HG02571 (cell line): ENCODE data around the gene TMEM181.
"Not testable (repeated sequence)": the region's sequence is repeated elsewhere in the genome, so short reads cannot be mapped to it uniquely, and the experiment has no call there.

ENCODE experiments used
- ATAC-seq: cut with Tn5 transposase; IDR thresholded peaks from one replicate; pipeline ENCODE4 v1.9.1; 2021; ENCODE audit warnings: mild to moderate bottlenecking, moderate library complexity; ENCODE audit not compliant: unreplicated experiment

Gene TMEM181

DNA sequence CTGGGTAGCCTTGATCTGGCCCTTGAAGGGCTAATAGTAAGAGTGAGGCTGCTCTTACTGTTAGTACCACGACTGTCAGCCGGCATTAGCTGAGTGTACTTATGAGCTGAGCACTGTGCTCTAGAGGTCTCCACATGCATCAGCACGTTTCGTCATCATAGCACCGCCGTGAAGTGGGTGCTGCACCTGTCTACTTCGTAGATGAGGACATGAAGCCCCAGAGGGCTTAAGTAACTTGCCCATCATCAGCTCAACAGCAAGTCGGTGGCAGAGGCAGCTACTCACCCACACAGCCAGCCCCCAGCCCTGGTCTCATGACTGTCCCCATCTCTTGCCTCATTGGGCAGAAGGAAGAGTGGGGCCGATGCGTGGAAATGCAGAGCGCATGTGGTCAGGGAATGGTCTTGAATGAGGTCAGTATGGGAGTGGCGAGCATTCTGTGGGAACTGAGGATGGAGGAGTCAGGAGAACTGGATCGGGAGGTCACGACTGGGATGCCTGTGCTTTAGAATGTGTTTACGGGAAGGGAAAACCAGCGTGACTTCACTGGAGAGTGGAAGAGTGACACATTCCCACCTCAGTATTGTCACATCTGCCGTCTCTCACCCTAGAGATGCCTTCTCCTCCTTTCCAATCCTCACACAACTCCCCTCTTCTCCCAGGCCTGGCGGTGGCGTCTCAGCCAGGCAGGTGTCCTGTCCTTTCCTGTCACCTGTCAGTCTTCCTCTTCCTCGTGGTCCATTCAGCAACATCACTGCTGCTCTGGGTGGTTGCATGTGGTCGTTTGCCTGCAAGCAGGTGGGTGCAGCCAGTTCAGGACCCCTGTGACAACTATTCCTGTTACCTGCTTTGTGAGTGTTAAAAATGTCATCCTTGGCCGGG is 95.9 kb downstream of the TMEM181 start:
- ATAC-seq = no peak

GRCh38 chr6:158656986-158657385 is 97.1 kb downstream of the TMEM181 start:
- not testable (repeated sequence) for ATAC-seq

DNA sequence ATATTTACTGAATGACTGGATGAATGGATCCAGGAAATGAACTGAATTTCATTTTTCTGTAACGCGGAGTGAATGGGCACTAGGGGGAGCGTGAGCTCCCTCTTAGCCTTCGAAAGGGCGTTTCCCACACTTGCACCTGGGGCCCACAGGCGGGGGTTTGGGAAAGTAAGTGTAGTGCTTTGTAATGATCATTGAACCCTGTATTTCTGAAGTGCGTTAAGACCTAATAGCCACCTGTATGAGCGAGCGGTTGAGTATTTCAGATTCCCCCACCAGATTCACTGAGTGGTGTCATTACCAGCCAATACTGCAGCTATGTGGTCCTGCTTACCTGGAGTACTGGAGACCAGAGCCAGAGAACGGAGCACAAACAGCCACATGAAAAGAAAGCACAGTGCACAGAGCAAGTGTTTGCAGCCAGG is 100.5 kb downstream of the TMEM181 start:
- ATAC-seq = no peak

- ATAC-seq = no peak
Measured at GRCh38 chr6:158661156-158661685, 101.3 kb downstream of the TMEM181 start.

GRCh38 chr6:158662607-158662953 is 102.7 kb downstream of the TMEM181 start:
- ATAC-seq = no peak

DNA sequence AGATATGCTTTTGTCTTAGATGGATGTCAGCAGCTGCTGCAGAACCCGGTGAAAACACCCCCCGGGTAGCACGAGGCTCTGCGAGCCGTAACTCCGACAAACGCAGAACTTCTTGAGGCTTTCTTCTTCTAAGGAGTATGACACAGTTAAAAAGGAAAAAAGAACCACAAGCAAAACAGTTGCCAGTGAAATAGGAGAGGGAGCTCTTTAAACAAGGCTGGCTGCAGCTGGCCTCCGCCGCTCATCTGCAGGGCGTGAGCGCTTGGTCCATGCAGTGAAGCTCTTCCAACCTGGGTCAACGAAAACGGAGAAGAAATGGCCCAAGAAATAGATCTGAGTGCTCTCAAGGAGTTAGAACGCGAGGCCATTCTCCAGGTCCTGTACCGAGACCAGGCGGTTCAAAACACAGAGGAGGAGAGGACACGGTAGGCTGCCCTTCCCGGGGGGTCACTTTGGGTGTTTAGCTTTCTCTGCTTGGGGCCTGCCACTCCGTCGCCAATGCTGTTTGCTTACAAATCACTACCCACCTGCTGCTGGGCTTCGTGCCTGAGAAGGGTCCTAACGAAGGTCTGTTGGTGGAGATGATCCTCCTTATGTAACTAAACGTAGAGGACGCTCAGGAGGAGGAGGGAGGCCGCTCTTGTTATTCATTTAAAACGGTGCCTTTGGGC is 103.2 kb downstream of the TMEM181 start:
- no peak for ATAC-seq

DNA sequence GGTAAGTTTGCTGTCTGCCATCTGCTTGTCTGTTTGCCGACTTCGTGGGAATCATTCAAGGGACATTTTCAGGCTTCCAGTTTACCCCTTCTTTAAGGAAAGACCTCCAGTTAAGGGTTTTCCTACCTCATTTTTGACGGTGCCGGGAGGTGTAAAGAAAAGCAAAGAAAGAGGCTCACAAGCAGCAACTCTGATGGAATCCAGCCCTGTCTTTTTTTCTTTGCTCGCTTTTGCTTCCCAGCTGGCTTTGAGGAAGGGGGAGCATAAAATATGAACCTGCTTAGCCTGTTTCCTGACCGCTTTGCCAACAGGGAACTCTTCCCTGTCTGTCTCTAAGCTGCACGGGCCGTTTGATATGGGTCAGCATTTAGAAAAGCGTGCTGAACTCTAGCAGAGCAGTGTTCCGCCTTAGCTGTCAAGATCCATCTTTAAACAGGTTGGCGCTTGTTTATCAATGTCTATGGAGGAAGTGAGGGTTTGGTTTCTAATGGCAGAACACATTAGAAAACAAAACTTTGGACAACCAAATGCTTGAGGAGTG is 103.8 kb downstream of the TMEM181 start:
- no peak for ATAC-seq

DNA sequence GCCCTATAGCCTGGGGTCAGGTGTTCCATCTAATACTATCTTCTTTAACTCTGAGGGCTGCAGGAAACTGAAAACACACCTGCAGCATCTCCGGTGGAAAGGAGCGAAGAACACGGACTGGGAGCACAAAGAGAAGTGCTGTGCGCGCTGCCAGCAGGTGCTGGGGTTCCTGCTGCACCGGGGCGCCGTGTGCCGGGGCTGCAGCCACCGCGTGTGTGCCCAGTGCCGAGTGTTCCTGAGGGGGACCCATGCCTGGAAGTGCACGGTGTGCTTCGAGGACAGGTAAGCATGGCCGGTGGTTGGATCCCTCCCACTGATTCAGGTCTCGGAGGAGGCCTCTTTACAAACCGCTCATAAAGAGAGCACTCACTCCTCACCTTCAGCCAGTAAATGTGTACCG is 105.4 kb downstream of the TMEM181 start:
- ATAC-seq = no peak

DNA sequence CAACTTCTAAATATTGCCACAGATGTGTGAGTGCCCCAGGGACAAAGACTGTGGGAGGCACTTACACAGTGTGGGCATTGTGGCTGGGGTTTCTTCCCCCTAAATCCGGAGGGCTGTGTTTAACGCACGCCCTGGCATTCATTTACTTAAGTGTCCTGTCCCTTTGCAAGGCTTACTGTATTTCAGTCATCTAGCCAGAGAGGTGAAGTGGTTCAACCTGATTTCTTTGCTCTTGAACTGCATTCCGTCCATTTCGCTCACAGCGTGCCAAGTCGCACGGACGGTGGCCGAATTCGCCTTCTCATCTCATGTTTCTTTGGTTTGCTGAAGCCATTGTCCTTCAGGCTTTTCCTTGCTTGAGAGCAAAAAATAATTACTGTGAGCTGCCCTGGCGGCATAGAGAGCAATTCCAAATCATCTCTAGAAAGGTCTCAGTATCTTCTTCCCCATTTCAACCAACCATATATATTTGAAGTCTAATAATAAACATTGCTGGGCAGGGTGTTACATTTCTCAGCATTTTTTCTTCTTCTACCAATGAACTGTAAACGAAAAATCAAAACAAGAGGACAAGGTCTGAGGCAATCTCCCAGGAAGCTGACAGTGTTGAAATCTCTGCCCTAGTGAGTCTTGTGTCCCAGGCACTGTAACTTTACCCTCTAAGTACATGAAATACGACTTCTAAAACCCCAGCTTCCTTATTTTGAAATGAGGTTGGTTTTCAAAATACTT is 106.9 kb downstream of the TMEM181 start:
- no peak for ATAC-seq

DNA sequence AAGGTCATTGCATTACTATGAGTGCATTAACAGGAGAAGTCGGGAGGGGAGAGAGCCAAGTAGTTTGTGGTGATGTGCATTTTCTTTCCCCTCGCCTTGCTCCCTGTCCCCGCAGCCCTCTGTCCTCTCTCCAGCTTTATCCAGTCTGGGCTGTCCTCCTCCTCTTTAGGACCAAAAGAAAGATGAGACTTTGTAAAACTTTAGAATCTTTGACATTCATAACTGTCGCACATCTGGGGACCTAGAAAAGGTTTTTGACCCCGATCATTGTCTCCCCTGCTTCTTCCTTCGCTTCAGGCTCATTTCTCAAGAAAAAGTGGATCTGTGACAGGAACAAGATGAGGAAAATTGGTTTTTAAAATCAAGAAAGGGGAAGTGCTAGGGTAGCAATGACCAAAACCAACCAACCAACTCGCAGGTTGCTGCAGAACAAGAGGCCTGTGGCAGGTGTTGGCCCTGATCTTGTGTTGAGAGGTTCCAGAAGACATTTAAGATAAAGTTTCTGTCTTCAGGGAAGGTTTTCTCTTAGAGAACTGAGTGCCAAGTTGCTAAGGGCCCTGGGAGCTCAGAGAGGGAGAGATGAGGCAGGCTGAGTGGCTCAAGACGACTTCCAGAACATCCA is 107.6 kb downstream of the TMEM181 start:
- no peak for ATAC-seq

DNA sequence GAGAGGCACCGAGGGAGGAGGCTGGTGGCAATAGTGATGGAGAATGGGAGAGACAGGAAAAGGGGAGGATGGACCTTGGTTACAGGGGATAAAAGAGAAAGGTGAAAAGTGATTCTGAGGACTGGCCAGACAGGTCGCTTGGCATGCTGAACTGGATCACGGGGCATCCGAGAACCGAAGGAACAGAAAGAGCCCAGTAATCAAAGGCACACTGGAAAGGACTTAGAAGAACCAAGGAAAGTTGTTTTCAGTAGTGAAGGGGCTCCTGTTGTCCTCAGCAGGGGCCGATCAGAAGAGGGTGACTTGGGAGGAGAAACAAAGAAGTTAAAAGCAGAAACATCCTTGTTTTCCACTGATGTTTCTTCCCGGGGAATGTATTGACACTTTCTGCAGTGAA is 108.8 kb downstream of the TMEM181 start:
- no peak for ATAC-seq

GRCh38 chr6:158669145-158670035 is 109.5 kb downstream of the TMEM181 start:
- no peak for ATAC-seq

DNA sequence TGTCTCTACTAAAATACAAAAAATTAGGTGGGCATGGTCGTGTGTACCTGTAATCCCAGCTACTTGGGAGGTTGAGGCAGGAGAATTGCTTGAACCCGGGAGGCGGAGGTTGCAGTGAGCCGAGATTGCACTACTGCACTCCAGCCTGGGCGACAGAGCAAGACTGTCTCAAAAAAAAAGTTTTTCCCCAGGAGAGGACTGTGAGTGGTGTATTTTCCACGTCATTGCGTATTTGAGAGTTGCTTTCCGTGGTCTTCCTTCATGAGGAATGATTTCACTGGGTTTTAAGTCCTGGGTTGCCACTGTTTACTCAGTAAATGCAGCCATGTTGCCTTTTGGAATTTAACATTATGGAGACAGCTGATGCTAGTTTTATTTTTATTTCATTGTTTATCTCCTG is 112.2 kb downstream of the TMEM181 start:
- not testable (repeated sequence) for ATAC-seq

- ATAC-seq = no peak
Measured at GRCh38 chr6:158672726-158673125, 112.8 kb downstream of the TMEM181 start.

- no peak for ATAC-seq
Measured at GRCh38 chr6:158674342-158675131, 114.6 kb downstream of the TMEM181 start.

DNA sequence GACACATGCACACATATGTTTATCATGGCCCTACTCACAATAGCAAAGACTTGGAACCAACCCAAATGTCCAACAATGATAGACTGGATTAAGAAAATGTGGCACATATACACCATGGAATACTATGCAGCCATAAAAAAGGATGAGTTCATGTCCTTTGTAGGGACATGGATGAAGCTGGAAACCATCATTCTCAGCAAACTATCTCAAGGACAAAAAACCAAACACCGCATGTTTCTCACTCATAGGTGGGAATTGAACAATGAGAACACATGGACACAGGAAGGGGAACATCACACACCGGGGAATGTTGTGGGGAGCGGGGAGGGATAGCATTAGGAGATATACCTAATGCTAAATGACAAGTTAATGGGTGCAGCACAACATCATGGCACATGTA is 117.2 kb downstream of the TMEM181 start:
- not testable (repeated sequence) for ATAC-seq

DNA sequence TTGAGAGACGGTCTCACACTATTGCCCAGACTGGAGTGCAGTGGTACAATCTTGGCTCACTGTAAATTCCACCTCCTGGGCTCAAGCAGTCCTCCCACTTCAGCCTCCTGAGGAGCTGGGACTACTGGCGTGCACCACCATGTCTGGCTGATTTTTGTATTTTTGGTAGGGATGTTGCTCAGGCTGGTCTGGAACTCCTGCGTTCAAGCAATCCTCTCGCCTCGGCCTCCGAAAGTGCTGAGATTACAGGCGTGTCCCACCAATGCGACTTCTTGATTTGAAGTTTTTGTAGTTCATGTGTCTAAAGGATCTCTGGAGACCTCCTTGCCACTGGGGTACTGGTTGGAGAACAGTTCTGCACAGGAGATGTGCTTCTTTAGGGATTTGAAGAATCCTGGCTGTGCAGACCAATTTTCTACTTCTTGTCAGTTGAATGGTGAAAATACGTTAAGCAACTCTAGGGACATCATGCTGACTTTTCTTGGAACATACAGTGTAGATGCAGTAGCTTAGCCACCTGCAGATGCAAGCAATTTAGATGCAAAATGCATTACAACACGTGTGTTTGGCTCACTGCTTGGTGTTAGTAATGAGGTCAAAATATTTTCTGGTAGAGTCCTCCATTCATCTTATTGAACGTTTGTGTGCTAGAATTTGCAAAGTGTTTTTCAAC is 118.2 kb downstream of the TMEM181 start:
- ATAC-seq = no peak

- ATAC-seq = no peak
Measured at GRCh38 chr6:158680015-158680414, 120.1 kb downstream of the TMEM181 start.
